Urothelium cell line (cell line): ENCODE measurements around the gene CARD11.

Source experiments
- DNase-seq: peaks from one replicate; pipeline ENCODE4 v3.0.0; 2011; ENCODE audit warnings: low spot score, mixed read lengths
- FAIRE-seq: peaks from 2 replicates; lab custom pipeline; 2011; peaks lifted over from hg19 to GRCh38; lab: Jason Lieb, UNC

The CARD11 gene

DNA sequence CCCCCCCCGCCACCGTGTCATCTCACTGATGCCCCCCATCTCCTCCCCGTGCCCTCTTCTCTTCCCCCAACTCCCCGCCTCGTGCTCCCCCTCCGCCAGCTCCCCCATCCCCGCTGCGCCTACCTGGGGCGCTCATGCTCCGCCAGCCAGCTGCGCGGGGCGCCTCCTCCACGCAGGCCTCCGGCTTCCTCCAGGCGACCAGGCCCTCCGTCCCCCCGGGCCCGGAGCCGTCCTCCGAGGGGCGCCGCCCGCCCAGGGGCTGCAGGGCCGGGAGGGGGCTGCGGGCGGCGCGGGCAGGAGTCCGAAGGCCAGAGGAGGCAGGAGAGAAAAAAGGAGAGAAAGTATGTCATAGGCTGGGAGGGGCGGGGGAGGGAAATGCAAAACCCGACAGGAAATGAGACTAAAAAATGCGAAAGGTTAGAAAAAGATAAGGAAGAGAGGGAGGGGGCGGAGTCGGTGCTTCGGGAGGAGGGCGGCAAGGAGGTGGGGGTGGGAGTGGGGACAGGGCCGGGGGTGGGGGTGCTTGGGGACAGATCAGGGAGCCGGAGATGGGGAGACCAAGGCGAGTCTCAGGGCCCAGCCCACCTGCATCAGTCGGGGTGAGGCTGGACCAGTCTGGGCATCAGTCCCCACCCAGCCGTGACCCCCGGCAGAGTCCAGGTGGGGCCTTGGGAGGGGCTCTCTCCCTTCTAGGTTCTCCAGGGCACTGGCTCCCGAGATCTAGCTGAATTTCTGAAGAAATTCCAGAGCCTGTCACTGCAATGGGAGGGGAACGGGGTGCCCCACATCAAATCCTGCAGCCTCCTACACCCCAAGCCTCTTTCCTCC is at the start of gene CARD11:
Gene CARD11, minus strand, starts transcription at position 324 of the 828 bp plus-strand sequence. CDS start 85,361 bp downstream, outside the sequence.
- DNase-seq (peak; percentile 69), FAIRE-seq (peak; percentile 84)

DNA sequence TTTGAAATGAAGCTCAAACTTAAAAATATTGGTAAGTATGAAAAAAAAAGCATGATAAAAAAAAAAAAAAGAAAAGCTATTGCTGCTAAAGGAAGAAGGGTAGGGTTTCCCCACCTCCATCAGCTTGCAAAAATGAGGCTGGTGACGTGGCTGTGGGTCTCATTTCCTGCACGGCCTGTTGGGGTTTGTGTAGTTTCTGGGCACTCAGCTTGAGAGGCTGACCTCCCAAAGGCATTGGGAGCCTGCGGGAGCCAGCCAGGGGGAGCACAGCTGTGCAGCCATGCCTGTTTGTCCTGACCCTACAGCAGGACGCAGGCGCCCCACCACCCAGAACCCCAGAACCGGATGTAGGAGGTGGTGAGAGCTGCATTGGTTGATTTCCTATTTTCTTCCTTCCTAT is 48.8 kb upstream of the CARD11 start:
- no peak for FAIRE-seq
- DNase-seq, result no peak

DNA sequence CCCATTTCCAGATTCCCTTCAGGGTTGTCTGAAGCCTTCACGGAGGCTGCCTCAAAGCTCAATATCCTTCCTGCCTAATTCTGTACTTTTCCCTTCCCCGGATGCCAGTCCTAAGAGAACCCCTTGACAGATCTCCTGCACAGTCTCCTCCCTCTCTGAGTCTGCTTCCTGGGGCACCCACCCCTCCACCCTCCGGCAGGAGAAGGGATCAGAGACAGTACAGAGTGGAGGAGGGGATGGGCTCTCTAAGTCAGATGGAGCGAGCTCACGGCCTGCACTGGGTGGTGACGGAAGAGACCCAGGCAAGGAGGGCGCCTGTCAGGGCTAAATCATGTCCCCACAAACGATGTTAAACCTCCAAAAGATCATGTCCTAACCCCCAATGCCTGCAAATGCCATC is 48.0 kb upstream of the CARD11 start:
- FAIRE-seq (peak; percentile 84), DNase-seq (no peak)

DNA sequence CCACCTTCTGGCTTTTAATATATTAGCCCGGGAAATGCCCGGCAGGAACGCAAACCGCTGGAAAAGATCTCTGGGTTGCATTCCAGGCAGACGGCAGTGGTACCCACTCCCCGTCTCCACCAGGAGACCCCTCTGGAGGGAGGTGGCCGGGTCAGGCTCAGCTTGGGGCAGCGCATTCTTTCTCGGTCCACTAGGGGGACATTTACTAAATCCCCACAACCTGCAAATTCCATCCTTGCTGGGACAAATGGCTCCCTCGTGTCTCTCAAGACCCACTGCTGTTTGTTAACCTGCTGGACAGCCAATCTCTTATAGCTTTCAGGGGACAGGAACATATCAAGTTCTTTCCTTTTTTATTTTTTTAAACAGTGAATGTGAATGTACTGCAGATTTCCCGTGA is 45.8 kb upstream of the CARD11 start:
- DNase-seq, result peak; percentile 61
- no peak for FAIRE-seq

DNA sequence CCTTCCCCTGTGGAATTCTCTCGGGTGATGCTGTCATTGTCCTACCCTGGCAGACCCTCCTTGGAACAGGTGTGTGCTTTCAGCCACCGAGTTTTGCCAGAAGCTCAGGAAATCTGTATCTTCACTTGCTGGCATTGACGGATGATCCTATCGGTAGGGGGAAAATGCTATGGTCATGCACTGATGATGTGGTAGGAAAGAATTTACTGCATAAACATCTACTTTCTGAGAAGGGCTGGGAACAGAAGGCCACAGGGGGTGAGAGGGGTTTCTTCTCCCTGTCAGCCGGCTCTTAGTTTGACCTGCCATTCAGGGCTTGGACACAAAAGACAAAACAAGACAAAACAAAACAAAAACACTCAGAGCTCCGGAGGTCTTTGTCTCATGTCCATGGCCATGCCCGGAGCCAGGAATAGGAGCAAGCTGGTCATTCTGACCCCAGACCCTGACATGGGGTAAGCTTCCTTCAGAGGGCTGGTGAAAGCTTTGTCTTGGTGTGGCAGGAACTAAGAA is 43.6 kb upstream of the CARD11 start:
- DNase-seq (no peak), FAIRE-seq (peak; percentile 95)

DNA sequence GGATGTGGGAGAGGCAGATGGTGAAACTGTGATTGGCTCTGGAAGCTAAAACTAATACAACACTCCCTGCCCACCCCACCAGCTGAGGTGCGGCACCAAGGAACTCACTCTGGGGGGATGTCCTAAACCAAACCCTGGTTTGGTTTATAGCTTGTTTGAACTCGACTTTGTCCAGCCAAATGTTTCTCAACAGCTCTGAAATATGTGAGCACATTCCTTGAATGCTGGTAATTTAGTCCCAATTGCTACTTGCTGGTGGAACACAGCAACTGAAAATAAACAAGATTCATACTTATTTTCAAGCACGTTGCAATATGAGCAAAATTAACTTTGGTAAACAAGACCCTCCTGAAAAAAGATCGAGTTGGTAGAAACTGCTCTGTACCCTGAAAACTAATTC is 39.7 kb upstream of the CARD11 start:
- DNase-seq (no peak), FAIRE-seq (peak; percentile 74)

DNA sequence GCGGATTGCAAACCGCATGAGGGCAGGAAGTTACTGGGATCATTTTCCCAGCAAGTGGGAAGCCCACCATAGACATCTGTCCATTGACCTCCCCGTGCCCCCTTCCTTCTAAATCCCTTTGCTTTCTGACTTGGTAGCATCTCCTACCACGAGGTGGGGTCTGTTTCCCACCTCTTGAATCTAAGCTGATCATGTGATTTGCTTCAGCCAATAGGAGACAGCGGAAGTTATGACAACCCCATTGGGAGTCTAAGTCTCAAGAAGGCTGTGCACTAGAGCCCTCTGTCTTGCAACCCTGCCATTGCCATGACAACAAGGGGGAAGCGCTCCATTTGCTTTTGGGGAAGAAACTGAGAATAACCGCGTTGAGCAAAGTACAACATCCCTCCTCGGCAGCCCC is 39.2 kb upstream of the CARD11 start:
- FAIRE-seq (peak; percentile 69), DNase-seq (no peak)

DNA sequence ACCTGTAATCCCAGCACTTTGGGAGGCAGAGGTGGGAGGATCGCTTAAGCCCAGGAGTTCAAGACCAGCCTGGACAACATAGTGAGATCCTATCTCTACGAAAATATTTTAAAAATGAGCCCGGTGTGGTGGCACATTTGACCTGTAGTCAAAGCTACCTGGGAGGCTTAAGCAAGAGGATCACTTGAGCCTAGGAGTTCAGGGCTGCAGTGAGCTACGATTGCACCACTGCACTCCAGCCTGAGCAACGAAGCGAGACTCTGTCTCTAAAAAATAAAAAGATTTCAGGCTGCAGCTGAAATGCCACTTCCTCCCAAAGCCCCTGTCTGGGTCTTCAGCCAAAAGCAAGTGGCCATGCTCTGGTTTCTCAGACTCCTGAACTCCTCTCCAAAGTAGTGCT is 38.7 kb upstream of the CARD11 start:
- no peak for FAIRE-seq
- no peak for DNase-seq

DNA sequence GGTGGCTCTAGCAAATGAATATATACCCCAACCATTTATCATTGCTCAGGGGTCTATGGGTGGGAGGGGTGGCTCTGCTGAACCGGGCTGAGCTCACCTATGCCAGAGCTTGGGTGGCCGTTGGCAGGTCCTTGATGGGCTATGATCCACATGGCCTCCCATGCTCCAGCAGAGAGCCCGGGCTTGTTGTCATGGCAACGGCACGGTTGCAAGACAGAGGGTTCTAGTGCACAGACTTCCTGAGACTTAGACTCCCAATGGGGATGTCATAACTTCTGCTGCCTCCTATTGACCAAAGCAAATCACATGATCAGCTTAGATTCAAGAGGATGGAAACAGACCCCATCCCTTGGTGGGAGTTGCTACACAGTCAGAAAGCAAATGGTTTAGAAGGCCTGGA is 36.4 kb upstream of the CARD11 start:
- FAIRE-seq (peak; percentile 55), DNase-seq (no peak)

DNA sequence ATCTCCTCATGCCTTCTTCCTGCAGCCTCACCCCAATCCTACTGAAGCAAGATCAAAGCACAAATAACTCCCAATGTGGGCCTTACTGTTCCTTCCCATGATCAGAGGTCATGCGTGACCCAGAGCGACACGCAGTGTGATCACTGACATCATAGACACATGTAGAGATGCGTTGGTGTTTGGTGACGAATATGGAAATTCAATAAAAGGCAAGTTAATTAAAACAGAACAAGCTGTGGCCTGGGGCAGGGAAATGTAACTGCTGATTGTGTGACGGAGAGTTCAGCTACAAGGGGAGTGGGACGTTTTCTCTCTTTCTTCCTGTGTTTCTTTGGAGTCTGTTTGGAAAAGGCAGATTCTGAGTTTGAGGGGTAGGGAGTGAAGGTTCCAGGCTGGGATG is 34.8 kb upstream of the CARD11 start:
- FAIRE-seq, result peak; percentile 94
- no peak for DNase-seq

DNA sequence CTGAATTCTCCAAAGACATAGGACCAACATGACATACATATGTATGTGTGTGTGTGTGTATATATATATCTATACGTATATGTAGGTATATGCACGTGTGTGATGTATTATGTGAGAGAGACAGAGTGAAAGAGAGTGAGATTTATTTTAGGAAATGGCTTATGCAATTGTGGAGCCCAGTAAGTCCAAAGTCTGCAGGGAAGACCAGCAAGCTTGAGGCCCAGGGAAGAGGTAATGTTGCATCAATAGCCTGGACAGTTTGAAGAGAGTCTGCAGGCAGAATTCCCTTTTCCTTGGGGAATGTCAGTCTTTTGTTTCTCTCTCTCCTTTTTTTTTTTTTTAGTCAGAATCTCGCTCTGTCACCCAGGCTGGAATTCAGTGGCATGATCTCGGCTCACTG is 33.0 kb upstream of the CARD11 start:
- DNase-seq (no peak), FAIRE-seq (no peak)

DNA sequence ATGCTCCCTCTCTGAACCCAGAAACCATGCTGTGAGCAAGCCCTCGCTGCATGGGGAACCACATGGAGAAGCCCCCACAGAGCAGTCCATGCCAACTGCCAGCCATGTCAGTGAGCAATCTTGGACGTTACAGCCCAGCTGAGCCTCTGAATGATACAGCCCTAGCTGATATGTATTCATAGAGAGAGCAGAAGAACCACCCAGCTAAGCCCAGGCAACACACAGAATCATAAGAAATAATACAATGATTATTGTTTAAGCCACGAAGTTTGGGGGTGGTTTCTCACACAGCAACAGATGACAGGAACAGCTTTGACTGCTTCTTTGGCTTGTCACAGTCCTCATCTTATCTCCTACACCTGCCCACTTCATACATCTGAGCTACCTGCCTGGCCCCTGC is 32.5 kb upstream of the CARD11 start:
- FAIRE-seq (peak; percentile 17), DNase-seq (no peak)

DNA sequence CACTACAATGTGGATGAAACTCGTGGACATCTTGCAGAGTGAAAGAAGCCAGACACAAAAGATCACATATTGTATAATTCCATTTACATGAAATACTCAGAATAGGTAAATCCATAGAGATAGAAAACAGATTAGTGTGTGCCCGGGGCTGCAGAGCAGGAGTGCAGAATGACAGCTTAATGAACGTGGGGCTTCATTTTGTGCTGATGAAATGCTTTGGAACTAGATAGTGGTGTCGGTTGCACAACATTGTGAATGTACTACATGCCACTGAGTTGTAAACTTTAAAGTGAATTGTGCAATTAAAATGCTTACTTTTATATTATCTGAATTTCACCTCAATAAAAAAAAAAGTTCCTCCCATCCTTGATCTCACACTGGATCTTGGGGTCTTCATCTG is 31.8 kb upstream of the CARD11 start:
- FAIRE-seq, result peak; percentile 86
- no peak for DNase-seq

DNA sequence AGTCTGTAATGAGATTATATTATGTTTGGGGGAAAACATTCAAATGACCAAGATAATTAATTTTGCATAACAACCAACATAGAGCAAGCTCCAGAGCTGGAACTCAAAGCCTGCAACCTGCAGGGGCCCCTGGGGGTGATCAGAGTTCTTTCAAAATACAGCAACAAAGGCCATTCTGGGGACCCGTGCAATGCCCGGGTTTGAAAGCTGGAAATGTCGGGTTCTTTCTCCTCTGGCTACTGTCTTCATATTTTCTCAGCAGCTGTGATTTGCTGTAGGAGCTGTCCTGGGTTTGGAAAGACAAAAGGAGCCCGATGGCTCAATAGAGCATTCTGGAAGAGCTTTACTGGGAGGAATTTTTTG is 30.8 kb upstream of the CARD11 start:
- no peak for DNase-seq
- peak; percentile 9 for FAIRE-seq

DNA sequence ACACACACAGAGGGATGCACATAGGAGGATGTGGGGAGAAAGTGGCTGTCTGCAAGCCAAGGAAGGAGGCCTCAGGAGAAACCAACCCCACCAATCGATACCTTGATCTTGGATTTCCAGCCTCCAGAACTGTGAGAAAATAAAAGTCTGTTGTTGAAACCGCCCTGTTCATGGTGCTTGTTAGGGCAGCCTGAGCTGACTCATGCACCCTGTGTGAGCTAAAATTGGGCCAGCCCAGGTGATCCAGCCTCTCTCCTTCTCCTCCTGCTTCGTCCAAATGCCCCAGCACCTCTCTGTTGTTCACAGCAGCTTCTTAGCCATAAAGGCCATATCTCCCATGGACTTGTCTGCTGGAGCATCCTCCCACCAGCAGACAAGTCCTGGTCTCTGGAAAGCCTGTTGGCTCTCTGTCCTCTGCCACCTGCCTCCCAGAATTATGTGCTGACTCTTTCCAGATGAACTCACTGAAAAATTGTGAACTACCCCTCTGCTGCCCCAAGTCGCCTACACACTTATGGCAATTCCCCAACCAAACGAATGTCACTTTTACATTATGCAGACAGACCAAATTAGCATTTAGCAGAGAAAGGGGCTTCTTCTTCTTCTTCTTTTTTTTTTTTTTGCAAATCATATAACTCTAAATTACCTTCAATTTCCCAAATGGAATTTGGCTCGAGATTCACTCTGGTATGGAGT is 30.2 kb upstream of the CARD11 start:
- FAIRE-seq (no peak), DNase-seq (no peak)

DNA sequence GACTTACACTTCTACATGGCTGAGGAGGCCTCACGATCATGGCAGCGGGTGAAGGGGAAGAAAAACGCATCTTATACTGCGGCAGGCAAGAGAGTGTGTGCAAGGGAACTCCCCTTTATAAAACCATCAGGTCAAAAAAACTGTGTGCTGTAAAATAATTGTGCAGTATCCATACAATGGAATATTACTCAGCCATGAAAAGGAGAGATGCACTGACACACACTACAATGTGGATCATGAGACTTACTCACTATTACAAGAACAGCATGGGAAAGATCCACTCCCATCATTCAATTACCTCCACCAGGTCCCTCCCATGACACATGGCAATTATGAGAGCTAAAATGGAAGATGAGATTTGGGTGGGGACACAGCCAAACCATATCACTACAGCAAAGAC is 27.2 kb upstream of the CARD11 start:
- no peak for DNase-seq
- FAIRE-seq, result peak; percentile 87

DNA sequence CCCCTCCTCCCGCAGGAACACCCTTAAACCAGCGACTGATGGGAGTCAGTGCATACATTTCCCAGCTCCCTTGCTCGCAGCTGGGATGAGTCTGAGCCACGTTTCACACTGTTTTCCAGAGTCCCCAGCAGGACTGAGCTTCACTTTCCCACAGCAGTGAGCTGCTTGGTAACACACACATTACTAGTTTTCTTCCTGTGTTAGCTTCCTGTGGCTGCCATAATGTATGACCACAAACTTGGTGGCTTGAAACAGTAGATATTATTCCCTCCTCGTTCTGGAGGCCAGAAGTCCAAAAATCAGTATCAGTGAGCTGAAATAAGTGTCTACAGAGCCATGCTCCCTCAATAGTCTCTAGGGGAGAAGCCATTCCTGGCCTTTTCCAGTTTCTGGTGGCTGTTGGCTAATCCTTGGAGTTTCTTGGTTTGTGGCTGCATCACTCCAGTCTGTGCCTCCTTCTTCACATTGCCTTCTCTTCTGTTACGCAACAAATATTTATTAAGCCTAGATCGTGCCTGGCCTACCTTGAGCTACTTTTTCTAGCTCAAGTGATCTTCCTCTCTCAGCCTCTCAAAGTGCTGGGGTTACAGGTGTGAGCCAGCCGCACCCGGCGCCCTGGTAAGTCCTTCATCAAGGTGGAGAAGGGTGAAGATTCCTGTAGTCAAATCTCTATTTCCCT is 26.2 kb upstream of the CARD11 start:
- peak; percentile 74 for FAIRE-seq
- no peak for DNase-seq

DNA sequence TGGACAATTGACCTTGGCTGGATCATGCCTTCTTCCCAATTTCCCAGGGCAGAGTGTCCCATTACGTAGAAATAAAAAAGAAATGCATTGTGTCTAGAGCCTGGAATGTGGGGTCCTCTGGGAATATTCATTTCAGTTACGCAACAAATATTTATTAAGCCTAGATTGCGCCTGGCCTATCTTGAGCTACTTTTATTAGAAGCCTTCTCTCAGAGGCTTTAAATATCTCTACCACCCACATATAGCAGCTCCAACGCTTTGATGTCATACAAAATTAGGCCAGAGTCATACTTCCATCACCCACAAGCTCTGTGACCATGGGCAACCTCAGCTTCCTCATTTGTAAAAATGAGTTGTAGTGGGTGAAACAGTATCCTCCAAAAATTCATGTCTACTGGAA is 24.9 kb upstream of the CARD11 start:
- FAIRE-seq (no peak), DNase-seq (no peak)

DNA sequence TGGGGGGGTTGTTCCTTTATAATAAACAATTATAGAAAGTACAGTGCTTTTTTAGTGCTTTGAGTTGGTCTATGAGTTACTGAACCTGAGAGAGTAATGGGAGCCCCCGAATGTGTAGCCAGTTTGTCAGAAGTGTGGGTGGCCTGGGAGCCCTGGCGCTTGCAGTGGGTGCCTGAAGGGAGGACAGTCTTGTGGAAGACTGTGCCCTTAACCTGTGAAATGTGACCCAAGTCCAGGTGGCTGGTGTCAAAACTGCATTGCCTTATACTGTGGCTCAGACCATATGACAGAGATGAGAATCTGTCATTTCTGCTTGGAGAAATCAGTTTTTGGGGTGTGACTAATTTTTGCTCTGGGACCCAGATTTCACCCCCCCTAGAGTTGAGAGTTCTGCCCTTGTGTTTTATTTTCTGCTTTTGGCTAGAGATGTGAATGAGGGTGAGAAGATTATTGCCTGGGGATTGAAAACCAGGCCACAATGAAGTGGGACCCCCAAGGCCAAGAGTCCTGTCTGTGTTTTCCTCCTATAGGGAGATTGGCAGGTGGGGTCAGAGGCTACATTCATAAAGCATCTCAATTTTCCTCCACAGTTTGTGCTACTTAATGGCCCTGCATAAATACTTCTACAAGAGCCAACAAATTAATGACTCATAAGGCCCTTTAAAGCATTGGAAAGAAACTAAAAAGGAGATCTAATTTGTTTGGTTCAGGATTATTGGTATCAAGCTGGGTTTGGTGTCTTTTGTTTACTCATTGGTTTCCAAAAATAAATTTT is 24.1 kb upstream of the CARD11 start:
- DNase-seq, result no peak
- FAIRE-seq, result peak; percentile 63

DNA sequence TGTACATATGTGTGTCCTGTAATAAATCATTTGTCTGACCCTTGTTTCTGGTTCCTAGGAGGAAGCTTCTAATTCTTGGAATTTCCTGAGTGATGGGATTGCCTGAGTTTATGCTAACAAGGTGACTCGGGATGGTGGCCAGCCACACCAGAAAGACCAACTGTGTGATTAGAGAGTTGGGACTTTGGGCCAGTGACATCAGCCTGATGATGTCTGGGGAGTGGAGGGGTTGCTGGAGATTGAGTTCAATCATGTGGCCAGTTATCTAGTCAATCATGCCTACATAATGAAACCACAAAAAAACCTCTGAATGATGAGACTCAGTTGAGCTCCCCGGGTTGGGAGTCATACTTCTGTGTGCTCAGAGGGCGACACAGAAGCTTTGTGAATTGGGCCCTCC is 23.5 kb upstream of the CARD11 start:
- no peak for DNase-seq
- no peak for FAIRE-seq

DNA sequence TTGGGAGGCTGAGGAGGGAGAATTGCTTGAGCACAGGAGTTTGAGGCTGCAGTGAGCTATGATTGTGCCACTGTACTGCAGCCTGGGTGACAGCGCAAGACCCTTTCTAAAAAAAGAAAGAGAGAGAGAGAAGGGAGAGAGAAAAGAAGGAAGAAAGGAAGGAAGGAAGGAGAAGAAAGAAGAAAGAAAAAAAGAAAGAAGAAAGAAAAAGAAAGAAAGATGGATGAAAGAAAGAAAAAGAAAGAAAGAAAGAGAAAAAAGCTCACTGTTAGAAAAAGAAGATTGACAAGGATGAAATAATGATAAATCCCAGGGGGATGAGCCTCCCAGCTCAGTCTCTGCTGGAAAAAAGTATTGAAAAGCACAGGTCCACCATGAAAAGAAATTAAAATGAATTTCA is 22.8 kb upstream of the CARD11 start:
- no peak for DNase-seq

More for the DNA sequence above, 22.8 kb upstream of the CARD11 start:
- no peak for FAIRE-seq
